ENCODE data around the gene ANKRD60. TPM values are rescaled to one million over a fixed set of nuclear protein-coding genes. Genes with fewer than 3 reads are reported as not detected.

The ANKRD60 gene
- total RNA-seq, 1 experiment from 2014 or later, result not detected

GRCh38 chr20:58236612-58237317 lies 8.3 kb upstream of the ANKRD60 start:
- no peaks in the 10 kb centered on the region for H3K4me1 ChIP-seq (ENCODE audit: insufficient read depth, low read length, poor library complexity, severe bottlenecking)
- H3K27ac ChIP-seq (ENCODE audit: low read depth, low read length, poor library complexity, severe bottlenecking), result no peak overlapping the region
- H3K36me3 ChIP-seq (ENCODE audit: insufficient read depth, low read length, poor library complexity, severe bottlenecking), result no peaks in the 10 kb centered on the region
- BruUV-seq (replicated peaks), result no TSS peak
- intact Hi-C loops (cut with micrococcal nuclease; ENCODE audit: unreplicated experiment), result loop anchor here (2.0 to 10.0 kb wide), 3 partner anchors 210 to 618 kb away; partner anchors contain the start of genes GNAS, GNAS-AS1 and STX16
- DNase-seq (ENCODE audit: low spot score), result peak; percentile 84
- no peaks in the 10 kb centered on the region for H3K27me3 ChIP-seq (replicated peaks; ENCODE audit: insufficient read depth, low read depth, low read length, poor library complexity)
- CTCF ChIA-PET, result no interaction called here
- H3K4me3 ChIP-seq (ENCODE audit: low read depth, low read length, poor library complexity, severe bottlenecking), result peak overlapping the region; percentile 43
- TF ChIP-seq CTCF (conservative IDR thresholded peaks at IDR 0.05; ENCODE audit: low read depth, low read length) (peak; percentile 97), EZH2 (IDR thresholded peaks at IDR 0.05; ENCODE audit: borderline replicate concordance, low read depth, low read length, poor library complexity, severe bottlenecking) (no peak)
- H3K9me3 ChIP-seq (ENCODE audit: low read depth, low read length, poor library complexity, severe bottlenecking), result no peaks in the 10 kb centered on the region
- POLR2A ChIA-PET (ENCODE audit: low non-redundant PET), result no interaction called here

GRCh38 chr20:58235010-58235409 lies 6.6 kb upstream of the ANKRD60 start:
- DNase-seq (ENCODE audit: low spot score), result no peak

GRCh38 chr20:58233881-58234528 lies 5.6 kb upstream of the ANKRD60 start:
- H3K4me1 ChIP-seq (ENCODE audit: insufficient read depth, low read length, poor library complexity, severe bottlenecking), result peaks cover 4% of the 10 kb centered on the region
- no peaks in the 10 kb centered on the region for H3K9me3 ChIP-seq (ENCODE audit: low read depth, low read length, poor library complexity, severe bottlenecking)
- TF ChIP-seq EZH2 (IDR thresholded peaks at IDR 0.05; ENCODE audit: borderline replicate concordance, low read depth, low read length, poor library complexity, severe bottlenecking) (no peak), CTCF (conservative IDR thresholded peaks at IDR 0.05; ENCODE audit: low read depth, low read length) (peak; percentile 91)
- CTCF ChIA-PET, result no interaction called here
- H3K27ac ChIP-seq (ENCODE audit: low read depth, low read length, poor library complexity, severe bottlenecking), result no peak overlapping the region
- peaks cover 18% of the 10 kb centered on the region for H3K27me3 ChIP-seq (replicated peaks; ENCODE audit: insufficient read depth, low read depth, low read length, poor library complexity)
- peak; percentile 53 for DNase-seq (ENCODE audit: low spot score)
- H3K36me3 ChIP-seq (ENCODE audit: insufficient read depth, low read length, poor library complexity, severe bottlenecking), result no peaks in the 10 kb centered on the region
- no peak overlapping the region for H3K4me3 ChIP-seq (ENCODE audit: low read depth, low read length, poor library complexity, severe bottlenecking)
- BruUV-seq (replicated peaks), result no TSS peak
- POLR2A ChIA-PET (ENCODE audit: low non-redundant PET), result no interaction called here
- intact Hi-C loops (cut with micrococcal nuclease; ENCODE audit: unreplicated experiment), result loop anchor here (10.0 kb wide), 1 partner anchor 621 kb away; the partner anchor contains the start of genes GNAS and GNAS-AS1

More at GRCh38 chr20:58235010-58235409, 6.6 kb upstream of the ANKRD60 start:
- POLR2A ChIA-PET (ENCODE audit: low non-redundant PET), result no interaction called here
- no peak for TF ChIP-seq CTCF (conservative IDR thresholded peaks at IDR 0.05; ENCODE audit: low read depth, low read length)
- no peak for TF ChIP-seq EZH2 (IDR thresholded peaks at IDR 0.05; ENCODE audit: borderline replicate concordance, low read depth, low read length, poor library complexity, severe bottlenecking)
- Histone ChIP-seq H3K4me3 (ENCODE audit: low read depth, low read length, poor library complexity, severe bottlenecking) (no peak overlapping the region), H3K27me3 (replicated peaks; ENCODE audit: insufficient read depth, low read depth, low read length, poor library complexity) (peaks cover 8% of the 10 kb centered on the region), H3K27ac (ENCODE audit: low read depth, low read length, poor library complexity, severe bottlenecking) (no peak overlapping the region), H3K4me1 (ENCODE audit: insufficient read depth, low read length, poor library complexity, severe bottlenecking) (no peaks in the 10 kb centered on the region), H3K9me3 (ENCODE audit: low read depth, low read length, poor library complexity, severe bottlenecking) (no peaks in the 10 kb centered on the region), H3K36me3 (ENCODE audit: insufficient read depth, low read length, poor library complexity, severe bottlenecking) (no peaks in the 10 kb centered on the region)
- no TSS peak for BruUV-seq (replicated peaks)
- CTCF ChIA-PET, result no interaction called here
- intact Hi-C loops (cut with micrococcal nuclease; ENCODE audit: unreplicated experiment), result loop anchor here (10.0 kb wide), 1 partner anchor 620 kb away; the partner anchor contains the start of genes GNAS and GNAS-AS1

All from A673 (cell line).